ENCODE measurements around the gene ADGB. TPM values are rescaled to one million over a fixed set of nuclear protein-coding genes. Genes with fewer than 3 reads are reported as not detected.

Gene ADGB
- total and polyA plus RNA-seq, 9 of the 15 experiments (the other 6 are each of a cell fraction or from before 2014, with no cell fraction given), result not detected

DNA sequence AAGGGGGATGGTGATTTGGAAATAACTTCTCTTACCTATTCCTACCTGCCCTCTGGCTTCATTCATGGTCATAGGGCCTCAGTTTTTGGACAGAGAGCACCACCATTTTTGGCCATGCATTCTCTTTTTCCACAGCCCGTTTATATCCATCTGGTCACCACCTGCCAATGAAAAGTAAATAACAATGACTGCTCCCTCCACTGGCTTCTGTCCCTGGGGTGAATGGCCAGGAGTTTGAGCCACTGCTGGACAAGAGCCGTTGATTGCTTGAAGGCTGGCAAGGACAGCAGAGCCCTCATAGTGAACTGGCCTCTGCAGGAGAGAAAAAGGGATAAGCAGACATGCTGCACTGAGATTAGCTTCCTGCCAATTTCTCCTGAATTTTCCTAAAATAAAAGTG lies 261.8 kb downstream of the ADGB start:
- H3K9me1 ChIP-seq (ENCODE audit: control insufficient read depth, insufficient read depth, low read length), result no peaks in the 10 kb centered on the region
- ATAC-seq (no peak), DNase-seq (ENCODE audit: extremely low read depth in 1 of 4, low spot score in 3 of 4) (no peak), FAIRE-seq (no peak)
- H4K20me1 ChIP-seq (replicated peaks; ENCODE audit: control insufficient read depth, insufficient read depth, low read length), result no peaks in the 10 kb centered on the region
- peak overlapping the region; percentile 23; the same call in 1 of the 2 replicates for H2AFZ ChIP-seq (ENCODE audit: low read depth, low read length)
- H3K36me3 ChIP-seq (ENCODE audit: control insufficient read depth, insufficient read depth, low read length), result peaks cover 36% of the 10 kb centered on the region
- no peaks in the 10 kb centered on the region for H3K9me3 ChIP-seq (replicated peaks; ENCODE audit: control insufficient read depth, insufficient read depth, low read depth, low read length)
- H3K27me3 ChIP-seq (ENCODE audit: control insufficient read depth in 2 of 2, insufficient read depth in 2 of 2, low read length in 2 of 2), result no peaks in the 10 kb centered on the region
- in situ Hi-C loops (cut with MboI), result no loop called here
- TF ChIP-seq HNRNPK (IDR thresholded peaks at IDR 0.05; ENCODE audit: low read depth, low read length, poor library complexity, severe bottlenecking) (no peak), NFYB (IDR thresholded peaks at IDR 0.05; ENCODE audit: extremely low read depth, insufficient read length) (no peak), PHF20 (IDR thresholded peaks at IDR 0.05; ENCODE audit: partially characterized antibody) (no peak), MECOM (CRISPR knock-in tag; IDR thresholded peaks at IDR 0.05) (no peak), HMG20B (CRISPR knock-in tag; IDR thresholded peaks at IDR 0.05) (0 out of 2 replicates have a peak, but pooled peaks have one; percentile 1), SMAD4 (CRISPR knock-in tag; conservative IDR thresholded peaks at IDR 0.05) (0 out of 2 replicates have a peak, but pooled peaks have one; percentile 10), NCOA4 (IDR thresholded peaks at IDR 0.05; ENCODE audit: partially characterized antibody) (no peak), ZNF830 (CRISPR knock-in tag; IDR thresholded peaks at IDR 0.05) (peak; percentile 90; the same call in 1 of the 2 replicates)
- TF ChIP-seq, protein P1, sequence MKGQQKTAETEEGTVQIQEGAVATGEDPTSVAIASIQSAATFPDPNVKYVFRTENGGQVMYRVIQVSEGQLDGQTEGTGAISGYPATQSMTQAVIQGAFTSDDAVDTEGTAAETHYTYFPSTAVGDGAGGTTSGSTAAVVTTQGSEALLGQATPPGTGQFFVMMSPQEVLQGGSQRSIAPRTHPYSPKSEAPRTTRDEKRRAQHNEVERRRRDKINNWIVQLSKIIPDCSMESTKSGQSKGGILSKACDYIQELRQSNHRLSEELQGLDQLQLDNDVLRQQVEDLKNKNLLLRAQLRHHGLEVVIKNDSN (CRISPR knock-in tag; IDR thresholded peaks at IDR 0.05), result no peak
- TF ChIP-seq, protein P2, sequence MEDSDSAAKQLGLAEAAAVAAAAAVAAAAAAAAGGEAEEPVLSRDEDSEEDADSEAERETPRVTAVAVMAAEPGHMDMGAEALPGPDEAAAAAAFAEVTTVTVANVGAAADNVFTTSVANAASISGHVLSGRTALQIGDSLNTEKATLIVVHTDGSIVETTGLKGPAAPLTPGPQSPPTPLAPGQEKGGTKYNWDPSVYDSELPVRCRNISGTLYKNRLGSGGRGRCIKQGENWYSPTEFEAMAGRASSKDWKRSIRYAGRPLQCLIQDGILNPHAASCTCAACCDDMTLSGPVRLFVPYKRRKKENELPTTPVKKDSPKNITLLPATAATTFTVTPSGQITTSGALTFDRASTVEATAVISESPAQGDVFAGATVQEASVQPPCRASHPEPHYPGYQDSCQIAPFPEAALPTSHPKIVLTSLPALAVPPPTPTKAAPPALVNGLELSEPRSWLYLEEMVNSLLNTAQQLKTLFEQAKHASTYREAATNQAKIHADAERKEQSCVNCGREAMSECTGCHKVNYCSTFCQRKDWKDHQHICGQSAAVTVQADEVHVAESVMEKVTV (CRISPR knock-in tag; IDR thresholded peaks at IDR 0.05), result 0 out of 2 replicates have a peak, but pooled peaks have one; percentile 4
- BruUV-seq (replicated peaks), result no TSS peak
- intact Hi-C loops (cut with micrococcal nuclease), result no loop called here
- peaks cover 9 to 47% of the 10 kb centered on the region in 2 experiments for H3K4me1 ChIP-seq (replicated peaks in 1 of 2; ENCODE audit: control insufficient read depth in 2 of 2, insufficient read depth in 2 of 2, low read length in 2 of 2)
- peaks cover 46% of the 10 kb centered on the region for H3K79me2 ChIP-seq (ENCODE audit: control insufficient read depth, insufficient read depth, low read length)
- no peak overlapping the region; the same call in 1 of the 2 replicates for H3K4me2 ChIP-seq (ENCODE audit: insufficient read depth, low read length)
- WGBS (ENCODE audit: insufficient coverage, low coverage, missing lambda C conversion rate), result 86% methylated on average over 2 of the region's 2 CpGs
- ChIA-PET POLR2A (interaction anchor here (1.0 kb wide), 1 partner anchor 23 kb away, joined by 4 read pairs; no protein-coding TSS in a partner anchor), CTCF (ENCODE audit: low intra/inter-chr PET ratio) (no interaction called here)
- H3K27ac ChIP-seq (ENCODE audit: extremely low read depth, low read depth, low read length), result peak overlapping the region; percentile 3; the same call in 1 of the 3 replicates
- no peak overlapping the region for H3K4me3 ChIP-seq
- H3K9ac ChIP-seq (ENCODE audit: insufficient read depth in 1 of 2, low read depth in 2 of 2, low read length in 2 of 2), result 0 out of 4 replicates have a peak overlapping the region, but pooled peaks of 1 of the 2 experiments have one; percentile 7
